OCI-LY7 (cell line): Measurements from ENCODE around the gene GGTLC2.

ENCODE experiments used
- EZH2phosphoT487 ChIP-seq: fragments of 200-600 bp; sonication (generic); IDR thresholded peaks from 2 replicates; pipeline ENCODE4 v1.6.1; 2018; ENCODE audit warnings: low read depth, borderline replicate concordance, mild to moderate bottlenecking, mixed run types, antibody characterized with exemption, low read length, moderate library complexity, mixed read lengths
- TF ChIP-seq, protein P1 (sequence below): fragments of 200-600 bp; sonication (generic); conservative IDR thresholded peaks from 2 replicates; pipeline ENCODE4 v1.5.1; 2014; ENCODE audit warnings: mild to moderate bottlenecking, antibody characterized with exemption, low read length, moderate library complexity, mixed read lengths

DNA sequence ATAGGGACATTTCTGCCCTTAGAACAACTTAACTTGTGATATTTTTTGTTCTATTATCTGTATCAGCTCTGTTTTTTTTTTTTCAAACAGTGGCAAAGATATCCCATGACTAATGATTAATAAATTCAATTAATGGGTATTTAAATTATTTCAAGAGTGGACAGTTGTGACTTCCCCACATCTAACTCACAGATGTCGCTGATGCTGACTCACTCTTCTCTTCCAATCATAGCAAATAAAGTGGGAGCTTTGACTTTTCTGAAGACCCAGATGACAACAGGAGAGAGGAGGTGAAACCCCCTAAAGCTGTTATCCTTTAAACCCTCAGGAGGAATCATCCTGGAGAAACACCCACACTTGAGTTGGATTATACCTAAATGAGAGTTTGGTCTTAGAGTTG lies 27.1 kb downstream of the GGTLC2 start:
- TF ChIP-seq, protein P1, sequence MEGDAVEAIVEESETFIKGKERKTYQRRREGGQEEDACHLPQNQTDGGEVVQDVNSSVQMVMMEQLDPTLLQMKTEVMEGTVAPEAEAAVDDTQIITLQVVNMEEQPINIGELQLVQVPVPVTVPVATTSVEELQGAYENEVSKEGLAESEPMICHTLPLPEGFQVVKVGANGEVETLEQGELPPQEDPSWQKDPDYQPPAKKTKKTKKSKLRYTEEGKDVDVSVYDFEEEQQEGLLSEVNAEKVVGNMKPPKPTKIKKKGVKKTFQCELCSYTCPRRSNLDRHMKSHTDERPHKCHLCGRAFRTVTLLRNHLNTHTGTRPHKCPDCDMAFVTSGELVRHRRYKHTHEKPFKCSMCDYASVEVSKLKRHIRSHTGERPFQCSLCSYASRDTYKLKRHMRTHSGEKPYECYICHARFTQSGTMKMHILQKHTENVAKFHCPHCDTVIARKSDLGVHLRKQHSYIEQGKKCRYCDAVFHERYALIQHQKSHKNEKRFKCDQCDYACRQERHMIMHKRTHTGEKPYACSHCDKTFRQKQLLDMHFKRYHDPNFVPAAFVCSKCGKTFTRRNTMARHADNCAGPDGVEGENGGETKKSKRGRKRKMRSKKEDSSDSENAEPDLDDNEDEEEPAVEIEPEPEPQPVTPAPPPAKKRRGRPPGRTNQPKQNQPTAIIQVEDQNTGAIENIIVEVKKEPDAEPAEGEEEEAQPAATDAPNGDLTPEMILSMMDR: no peak
- no peak for TF ChIP-seq EZH2phosphoT487
